HL-60/S4 treated with retinoic acid at 250 ng/mL for 4 days and 3 days (cell line): ENCODE data around the gene JUND.

Experiments
- in situ Hi-C: fragments of 300-500 bp; cut with MboI; formaldehyde crosslinking; loops from 2 replicates; pipeline ENCODE4 v1.7.0; 2022; ENCODE audit warnings: low sequenced_read_pairs

JUND gene

DNA sequence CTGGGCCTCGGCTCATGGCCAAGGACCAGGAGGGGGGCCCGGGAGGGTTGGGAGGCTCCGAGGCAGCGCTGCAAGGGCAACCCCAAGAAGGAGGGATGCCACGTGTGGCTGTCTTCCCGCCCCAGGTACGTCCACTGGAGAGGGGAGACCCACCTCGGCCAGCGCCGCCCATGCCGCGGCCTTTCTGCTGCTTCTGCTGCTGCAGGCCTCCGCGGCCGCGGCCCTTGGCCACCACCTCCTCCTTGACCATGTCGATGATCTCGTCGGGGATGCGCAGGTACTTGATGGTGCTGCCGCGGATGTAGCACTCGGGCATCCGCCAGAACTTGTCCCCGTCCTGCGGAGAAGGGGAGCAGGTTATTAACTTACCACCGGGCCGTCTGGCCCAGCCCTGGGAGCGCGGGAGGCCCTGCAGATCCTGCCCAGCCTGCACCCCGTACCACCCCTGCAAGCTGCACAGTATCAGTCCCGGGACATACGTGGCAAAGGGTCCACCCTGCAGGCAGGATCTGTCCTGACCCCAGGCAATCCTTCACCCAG is 28.2 kb upstream of the JUND start:
- in situ Hi-C loops: no loop called here

DNA sequence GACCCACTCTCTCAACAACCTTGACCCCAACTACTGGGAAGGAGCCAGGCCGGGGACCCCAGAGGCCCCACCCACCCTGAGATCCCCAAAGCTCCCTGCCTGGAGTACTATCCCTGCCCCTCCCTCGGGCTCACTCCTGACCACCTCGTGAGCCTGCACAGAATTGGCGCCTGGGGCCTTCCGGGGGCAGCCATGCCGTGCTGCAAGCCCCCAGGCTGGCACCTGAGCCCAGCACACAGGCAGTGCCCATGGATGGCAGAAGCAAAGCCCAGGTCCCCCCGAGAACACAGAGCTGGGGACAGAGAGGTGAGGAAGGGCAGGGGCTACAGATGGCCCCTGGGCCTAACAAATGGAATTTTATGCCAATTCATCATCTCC is 27.5 kb upstream of the JUND start:
- in situ Hi-C loops: no loop called here

DNA sequence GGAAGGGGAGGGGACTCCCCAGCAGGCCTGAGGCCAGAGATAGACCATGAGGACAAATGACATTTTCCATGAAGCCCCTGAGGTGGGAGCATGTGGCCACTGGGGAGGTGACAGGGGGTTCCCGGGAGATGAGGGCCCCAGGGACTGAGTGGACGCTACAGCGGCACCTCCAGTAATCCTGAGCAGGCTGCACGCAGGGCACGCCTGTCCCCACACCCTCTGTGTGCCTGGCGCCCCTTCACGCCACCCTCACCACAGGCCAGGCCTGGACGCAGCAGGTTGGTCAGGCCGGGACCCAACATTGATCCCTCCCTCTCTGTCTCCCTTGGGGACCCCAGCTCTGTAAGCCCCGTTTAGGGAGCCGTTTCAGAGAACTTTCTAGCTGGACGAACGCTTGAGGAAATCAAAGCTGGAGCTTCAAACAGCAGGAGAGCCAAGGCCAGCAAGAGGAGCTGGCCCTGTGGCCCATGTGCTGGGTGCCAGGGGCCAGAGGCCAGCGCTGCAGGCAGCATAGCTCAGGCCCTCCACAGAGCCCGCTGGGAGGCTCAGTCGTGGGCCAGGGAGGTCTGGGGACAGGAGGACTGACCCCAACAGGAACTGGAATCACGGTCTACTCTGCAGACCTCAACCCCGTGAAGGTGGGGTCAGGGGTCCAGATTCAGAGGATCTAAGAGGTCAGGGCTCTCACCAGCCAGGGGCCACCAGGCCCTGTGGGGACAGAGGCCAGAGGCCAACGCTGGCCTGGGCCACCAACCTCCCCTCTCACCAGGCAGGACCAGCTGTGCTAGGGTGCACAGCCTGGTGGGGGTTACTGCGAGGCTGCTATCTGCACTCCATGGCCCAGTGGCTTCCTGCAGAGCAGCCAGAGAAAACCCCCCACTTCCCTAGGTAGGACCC is 26.9 kb upstream of the JUND start:
- in situ Hi-C loops: no loop called here

GRCh38 chr19:18307271-18307681 is 25.9 kb upstream of the JUND start:
- in situ Hi-C loops: no loop called here

DNA sequence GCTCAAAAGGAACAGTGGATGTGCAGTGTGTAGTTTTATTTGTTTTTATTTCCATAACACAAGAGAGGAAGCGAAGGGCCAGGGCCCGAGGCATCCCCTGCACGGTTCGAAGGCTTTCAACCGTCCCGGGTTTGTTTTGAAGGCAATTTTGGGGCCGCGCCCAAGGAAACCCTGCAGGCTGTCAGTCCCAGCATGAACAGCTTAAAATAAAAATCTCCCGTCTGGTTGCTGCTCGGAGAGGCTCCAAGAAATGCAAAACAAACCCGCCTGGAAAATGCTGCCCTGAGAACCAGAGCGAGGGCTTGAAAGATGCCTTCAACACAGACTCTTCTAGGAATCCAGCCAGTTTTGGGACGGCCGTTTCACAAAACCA is 25.5 kb upstream of the JUND start:
- in situ Hi-C loops: no loop called here

DNA sequence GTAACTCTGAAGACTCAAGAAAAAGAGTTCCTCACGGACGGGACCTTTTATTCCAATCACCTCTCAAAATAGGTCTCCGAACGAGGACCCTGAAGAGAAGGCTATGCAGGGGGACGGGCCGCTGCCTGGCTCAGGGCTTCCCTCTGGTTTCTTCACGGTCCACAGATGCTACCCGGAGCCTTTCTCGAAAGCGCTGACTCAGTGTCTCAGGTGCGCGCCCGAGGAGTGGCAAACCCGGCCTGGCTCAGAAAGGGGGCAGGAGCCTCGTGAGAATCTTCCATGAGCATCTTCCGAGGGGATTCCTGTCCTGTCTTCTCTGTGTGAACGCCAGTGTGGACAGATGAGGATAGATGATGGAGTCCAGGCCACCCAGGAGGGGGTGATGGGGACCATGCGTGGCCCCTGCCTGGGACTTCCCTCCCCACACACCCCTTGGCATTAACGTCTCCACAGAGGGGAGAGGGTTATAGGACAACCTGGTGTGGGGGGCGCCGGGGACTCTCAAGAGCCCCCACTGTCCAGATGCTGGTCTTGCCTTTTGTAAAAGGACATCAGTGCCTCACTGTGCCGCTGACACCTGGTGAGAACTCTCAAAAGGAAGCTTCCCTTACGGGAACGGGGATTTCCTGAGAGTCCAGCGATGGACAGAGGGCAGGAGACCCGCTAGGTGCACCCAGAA is 24.9 kb upstream of the JUND start:
- in situ Hi-C loops: no loop called here

DNA sequence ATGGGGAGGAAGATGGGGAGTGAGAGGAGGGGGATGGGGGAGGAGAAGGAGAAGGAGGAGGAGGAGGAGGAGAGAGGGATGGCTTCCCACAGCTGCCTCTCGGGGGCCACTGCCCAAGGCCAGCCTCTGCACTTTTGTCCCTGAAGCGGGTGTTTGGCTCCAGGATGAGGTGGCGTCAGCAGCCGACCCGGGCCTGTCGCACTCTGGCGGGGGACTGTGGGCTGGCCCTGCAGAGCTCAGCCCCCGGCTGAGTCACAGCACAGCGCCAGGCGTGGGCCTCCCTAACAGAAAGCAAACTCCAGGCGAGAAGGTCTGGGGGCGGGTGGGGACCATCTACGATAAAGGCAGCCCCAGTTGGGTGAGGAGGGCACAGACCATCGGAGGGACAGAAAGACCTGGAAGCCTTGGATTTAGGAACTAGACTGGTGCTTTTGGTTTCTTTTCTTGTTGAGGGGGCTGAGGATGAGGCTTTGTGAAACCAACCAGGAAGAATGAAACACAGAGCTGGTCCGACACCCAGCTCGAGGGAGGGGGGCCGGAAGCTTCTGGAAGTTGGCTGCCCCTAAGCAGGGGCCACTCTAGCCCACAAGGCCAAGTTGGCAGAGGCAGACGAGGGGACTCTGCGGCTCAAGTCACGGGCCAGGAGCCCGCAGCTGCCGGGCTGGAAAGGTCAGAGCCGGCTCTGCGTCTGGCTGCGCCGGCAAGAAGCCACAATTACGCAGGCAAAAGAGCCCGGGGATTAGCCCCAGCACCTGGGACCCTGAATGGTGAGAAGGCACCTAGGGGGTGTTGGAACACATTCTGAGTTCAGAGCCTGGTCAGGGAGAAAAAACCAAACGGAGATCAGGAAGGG is 23.3 kb upstream of the JUND start:
- in situ Hi-C loops: no loop called here

DNA sequence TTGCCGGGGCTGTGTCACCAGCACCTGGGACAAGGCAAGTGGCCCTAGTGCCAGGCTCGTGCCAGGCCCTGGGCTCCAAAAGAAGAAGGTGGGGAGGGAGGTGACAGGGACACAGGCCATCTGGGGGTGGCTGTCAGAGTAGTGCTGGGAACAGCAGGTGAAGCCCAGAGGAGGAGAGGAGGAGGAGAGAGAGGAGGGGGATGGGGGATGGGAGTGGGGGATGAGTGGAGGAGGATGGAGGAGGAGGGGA is 22.7 kb upstream of the JUND start:
- in situ Hi-C loops: no loop called here

GRCh38 chr19:18301718-18302111 is 20.3 kb upstream of the JUND start:
- in situ Hi-C loops: no loop called here

- in situ Hi-C loops: no loop called here
Observed at GRCh38 chr19:18300930-18301717, 19.7 kb upstream of the JUND start.

DNA sequence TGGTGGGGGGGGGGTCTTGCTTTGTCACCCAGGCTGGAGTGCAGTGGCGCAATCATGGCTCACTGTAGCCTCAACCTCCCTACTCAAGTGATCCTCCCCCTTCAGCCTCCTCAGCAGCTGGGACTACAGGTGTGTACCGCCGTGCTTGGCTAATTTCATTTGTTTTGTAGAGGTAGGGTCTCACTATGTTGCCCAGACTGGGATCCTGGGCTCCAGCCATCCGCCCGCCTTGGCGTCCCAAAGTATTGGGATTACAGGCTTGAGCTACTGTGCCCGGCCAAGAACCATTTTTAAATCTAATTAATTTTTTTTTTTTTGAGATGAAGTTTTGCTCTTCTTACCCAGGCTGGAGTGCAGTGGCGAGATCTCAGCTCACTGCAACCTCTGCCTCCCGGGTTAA is 18.2 kb upstream of the JUND start:
- in situ Hi-C loops: no loop called here

DNA sequence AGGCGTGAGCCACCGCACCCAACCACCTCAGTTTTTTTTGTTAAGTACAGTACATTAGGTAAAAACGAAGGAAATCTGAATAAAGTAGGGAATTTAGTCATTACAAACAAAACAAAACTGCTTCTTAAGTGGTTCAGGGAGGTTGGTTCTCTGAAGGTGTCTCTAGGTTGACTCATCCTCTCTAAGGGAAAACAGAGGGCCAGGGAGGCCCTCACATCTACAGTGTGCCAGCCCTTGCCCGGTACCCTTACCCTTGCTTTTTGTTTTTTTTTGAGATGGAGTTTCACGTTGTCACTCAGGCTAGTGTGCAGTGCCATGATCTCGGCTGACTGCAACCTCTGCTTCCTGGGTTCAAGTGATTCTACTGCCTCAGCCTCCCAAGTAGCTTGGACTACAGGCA is 17.2 kb upstream of the JUND start:
- in situ Hi-C loops: no loop called here

DNA sequence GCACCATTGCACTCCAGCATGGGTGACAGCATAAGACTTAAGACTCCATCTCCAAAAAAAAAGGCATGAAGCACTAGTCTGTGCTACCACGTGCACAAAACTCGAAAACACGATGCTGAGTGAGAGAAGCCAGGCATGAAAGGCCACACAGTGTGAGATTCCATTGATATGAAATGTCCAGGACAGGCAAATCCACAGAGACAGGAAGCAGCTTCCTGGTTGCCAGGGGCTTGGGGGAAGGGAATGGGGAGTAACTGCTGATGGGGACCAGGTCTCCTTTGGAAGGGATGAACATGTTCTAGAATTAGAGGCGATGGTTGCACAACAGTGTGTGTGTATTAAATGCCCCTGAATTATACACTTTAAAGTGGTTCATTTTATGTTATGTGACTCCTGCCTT is 15.9 kb upstream of the JUND start:
- in situ Hi-C loops: no loop called here

- in situ Hi-C loops: no loop called here
Observed at GRCh38 chr19:18295034-18295451, 13.6 kb upstream of the JUND start.

- in situ Hi-C loops: no loop called here
Observed at GRCh38 chr19:18294467-18294864, 13.0 kb upstream of the JUND start.

- in situ Hi-C loops: no loop called here
Observed at GRCh38 chr19:18293642-18294466, 12.4 kb upstream of the JUND start.

GRCh38 chr19:18292810-18293641 is 11.6 kb upstream of the JUND start:
- in situ Hi-C loops: no loop called here

- in situ Hi-C loops: no loop called here
Observed at GRCh38 chr19:18292462-18292809, 11.0 kb upstream of the JUND start.
